ENCODE results near the gene SERINC5.

DNA sequence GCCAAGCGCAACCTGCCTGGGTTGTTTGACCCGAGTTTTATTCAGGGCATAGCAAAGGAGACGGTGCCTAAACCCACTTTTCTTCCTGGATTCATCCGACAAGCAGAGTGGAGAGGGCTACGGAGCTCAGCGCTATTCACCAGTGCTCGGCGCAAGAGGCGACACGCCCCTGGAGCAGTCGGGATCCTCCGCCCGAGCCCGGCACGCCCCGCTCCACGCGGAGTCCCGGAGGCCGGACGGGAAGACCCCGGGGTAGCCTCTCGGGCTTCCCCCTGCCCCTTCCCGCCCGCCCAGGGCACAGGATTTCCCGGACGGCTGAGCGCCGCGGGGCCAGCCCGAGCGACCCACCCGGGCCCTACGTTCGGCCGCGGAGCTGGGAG, 427 bp downstream of the SERINC5 start:
- TF ChIP-seq POLR2AphosphoS5 (IDR thresholded peaks at IDR 0.05; ENCODE audit: borderline replicate concordance, low read depth, low read length) (no peak), EZH2 (IDR thresholded peaks at IDR 0.05) (no peak), FOXP2 (optimal IDR thresholded peaks at IDR 0.05; ENCODE audit: control extremely low read depth, extremely low read length, insufficient read depth) (no peak)
